ENCODE data around the gene SNCG.
"Not testable (repeated sequence)": the region's sequence is repeated elsewhere in the genome, so short reads cannot be mapped to it uniquely, and the experiment has no call there.

Gene SNCG

DNA sequence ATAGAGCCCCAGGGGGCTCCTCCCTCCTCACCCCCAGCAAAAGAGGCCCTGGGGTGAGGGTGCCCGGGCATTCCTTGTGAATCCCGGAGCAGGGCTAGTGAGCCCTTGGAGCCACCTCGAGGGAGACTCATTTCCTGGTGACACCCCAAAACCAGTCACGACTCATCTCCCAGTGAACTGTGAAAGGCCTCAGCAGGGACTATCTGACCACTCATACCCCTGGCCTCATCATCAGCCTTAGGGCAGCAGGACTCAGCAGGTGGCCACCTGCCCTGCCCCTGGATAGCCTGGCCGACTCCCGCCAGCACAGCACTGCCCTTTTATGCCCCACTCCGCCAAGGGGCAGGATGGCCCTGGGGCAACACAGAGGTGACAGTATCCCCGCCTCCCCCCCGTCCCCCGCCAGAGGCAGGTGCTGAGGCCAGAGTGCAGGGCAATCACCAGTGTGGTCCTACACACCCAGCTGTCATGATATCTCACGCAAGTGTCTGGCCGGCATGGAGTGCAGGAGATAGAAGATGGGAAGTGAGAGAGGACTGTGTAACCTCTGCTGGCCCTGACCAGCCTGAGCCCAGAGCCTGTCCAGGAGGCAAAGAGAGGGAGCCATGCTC is 3.2 kb downstream of the SNCG start:
- DNase-seq = no peak

DNA sequence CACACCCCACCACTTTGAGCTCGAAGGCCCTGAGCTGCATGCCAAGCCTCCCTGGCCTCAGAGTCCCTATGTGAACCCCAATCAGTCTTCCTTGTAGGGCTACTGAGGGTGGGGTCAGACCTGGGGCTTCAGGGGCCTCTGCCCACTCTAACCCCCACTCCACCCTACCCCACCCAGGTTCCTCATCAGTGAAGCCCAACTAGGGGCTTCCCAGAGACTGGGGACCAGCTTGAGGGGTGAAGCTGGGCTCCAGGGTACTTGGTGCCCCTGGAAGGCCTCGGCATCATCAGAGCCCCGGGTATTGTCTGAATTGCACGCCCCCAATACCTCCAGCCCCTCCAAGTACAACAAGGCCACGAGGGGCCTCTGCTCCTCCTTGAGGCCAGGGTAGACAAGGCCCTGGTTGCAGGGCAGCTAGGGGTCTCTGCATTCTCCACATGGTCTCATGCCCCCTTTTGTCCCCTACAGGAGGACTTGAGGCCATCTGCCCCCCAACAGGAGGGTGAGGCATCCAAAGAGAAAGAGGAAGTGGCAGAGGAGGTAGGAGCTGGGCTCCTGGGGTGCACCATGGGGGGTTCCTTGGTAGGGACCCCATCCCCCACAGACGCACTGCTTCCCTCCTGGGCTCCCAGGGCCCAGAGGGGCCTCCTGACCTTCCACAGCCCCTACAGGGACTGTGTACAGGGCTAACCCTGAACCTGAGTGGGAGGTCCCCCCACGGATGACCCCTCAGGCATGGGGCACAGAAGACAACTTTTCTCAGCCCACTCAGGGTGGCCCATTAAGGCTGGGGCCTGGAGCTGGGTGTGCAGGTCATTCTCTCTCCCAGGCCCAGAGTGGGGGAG is 4.0 kb downstream of the SNCG start:
- no peak for DNase-seq

DNA sequence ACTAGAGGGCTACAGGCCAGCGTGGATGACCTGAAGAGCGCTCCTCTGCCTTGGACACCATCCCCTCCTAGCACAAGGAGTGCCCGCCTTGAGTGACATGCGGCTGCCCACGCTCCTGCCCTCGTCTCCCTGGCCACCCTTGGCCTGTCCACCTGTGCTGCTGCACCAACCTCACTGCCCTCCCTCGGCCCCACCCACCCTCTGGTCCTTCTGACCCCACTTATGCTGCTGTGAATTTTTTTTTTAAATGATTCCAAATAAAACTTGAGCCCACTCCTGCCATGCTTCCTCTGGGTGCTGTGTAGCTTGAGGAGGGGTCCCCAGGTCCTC is 4.5 kb downstream of the SNCG start:
- no peak for DNase-seq

DNA sequence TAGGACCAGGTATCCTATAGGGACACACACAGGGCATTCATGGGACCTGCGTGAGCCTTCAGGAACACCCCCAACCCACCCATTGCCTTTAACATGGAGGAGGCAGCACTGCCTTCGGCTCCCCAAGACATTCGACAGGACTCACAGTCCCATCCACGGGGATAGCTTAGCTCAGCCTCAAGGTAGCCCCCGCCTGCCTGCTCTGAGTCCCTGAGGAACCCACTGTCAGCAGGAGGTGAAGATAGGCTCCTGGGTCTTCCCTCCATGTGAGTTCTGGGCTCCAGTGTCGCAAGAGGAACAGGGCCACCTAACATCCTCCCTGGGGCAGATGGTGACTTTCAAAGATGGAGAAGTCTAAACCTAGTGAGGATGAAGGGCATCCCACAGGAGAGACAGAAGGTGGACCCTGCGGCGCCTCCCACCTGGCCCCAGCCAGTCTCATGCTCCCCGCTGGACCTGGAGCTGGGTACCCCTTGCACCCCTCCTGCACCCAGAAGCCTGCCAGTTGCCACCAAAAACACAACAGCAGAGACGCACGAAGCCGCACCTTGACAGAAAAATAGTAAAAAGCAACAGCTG is 5.0 kb downstream of the SNCG start:
- DNase-seq = no peak

DNA sequence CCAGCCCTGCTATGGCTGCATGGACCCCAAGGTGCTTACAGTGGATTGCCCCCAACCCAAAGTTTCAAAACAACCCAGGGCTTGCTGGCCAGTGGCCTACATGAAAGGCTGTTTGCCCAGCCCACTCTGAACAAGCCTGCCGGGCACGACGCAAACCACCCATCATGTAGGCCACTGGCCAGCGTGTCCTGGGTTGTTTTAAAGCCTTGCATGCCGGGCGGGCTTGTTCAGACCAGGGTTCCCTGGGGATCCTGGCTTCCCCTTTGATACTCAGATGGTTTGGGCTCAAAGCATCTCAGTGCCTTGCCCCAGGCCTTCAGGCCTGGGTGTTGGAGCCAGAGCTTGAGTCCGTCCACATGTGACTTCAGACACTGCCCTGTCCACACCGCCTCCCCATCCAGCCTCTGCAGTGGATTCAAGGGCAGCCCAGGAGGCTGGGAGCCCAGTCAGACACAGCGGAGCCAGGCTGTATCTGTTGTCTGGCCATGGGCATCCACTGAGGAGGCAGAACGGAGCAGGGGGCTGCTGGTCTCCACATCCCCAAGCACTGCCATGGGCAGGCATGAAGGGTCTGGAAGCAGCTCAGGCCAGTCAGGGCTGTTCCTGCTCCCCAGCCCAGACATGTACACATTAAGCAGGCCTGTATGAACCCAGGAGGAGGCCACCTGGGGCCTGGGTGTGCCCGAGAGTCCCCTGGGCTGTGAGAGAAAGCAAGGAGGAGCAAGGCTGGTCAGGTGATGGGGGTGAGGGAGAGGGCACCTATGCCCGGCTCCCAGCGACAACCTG is 5.9 kb downstream of the SNCG start:
- no peak for DNase-seq

DNA sequence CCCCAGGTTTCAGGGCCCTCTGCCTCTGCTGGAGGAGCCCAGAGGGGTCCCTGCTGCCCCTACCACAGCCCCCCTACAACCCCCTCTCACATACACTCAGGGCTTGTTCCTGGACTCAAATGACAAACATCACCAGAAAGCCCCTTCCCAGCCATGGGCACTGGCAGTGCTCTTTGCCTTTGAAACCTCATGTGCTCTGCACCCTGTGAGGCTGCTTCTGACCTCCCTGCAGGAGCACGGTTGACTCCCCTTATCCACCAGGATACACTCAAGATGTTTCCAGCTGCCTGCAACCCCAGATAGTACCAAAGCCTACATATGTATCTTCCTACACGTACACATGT is 6.4 kb downstream of the SNCG start:
- no peak for DNase-seq

DNA sequence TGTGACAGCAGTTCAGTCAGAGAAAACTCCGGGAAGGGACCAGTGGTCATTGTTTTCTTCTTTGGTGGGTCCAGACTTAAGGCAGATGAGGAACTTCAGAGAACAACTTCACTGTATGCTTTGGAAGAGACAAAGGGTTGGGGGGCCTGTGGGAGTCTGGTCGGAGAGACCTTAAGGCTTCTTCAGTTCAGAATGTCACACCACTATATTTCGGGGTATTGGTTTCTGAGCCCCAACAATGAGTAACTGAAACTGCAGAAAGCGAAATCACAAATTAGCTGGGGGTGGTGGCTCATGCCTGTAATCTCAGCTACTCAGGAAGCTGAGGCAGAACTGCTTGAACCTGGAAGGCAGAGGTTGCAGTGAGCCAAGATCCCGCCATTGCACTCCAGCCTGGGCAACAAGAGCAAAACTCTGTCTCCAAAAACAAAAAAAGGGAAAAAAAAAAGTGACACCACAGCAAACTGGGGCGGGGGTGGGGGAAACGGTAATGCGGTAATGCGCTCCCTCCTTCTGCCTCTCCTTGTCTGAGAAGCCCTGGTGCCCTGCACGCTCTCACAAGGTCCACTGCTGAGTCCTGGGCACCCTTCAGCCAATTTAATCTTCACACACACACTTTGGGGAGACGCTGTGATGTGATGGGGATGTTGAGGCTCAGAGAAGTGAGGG is 7.7 kb downstream of the SNCG start:
- DNase-seq = no peak

DNA sequence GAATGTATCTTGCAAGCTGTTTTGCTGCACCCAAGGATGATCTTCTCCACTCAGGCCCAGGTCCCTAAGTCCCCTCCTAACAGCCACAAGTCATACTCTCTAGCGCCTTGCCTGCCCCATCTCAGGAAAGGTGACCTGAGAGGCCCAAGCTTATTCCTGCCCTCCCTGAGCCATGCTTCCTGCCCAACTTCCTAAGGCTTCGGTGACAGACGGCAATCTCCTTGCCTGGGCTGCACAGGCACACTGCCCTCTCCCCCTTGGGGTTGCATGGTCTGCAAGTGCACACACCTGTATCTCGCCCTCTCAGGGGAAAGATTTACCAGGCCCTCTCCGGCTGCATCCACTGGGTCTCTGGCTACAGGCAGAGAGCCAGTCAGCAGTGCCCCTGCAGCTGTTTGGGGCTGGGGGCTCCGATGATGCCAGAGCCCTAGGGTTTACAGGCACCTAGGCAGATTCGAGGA is 9.1 kb downstream of the SNCG start:
- no peak for DNase-seq

DNA sequence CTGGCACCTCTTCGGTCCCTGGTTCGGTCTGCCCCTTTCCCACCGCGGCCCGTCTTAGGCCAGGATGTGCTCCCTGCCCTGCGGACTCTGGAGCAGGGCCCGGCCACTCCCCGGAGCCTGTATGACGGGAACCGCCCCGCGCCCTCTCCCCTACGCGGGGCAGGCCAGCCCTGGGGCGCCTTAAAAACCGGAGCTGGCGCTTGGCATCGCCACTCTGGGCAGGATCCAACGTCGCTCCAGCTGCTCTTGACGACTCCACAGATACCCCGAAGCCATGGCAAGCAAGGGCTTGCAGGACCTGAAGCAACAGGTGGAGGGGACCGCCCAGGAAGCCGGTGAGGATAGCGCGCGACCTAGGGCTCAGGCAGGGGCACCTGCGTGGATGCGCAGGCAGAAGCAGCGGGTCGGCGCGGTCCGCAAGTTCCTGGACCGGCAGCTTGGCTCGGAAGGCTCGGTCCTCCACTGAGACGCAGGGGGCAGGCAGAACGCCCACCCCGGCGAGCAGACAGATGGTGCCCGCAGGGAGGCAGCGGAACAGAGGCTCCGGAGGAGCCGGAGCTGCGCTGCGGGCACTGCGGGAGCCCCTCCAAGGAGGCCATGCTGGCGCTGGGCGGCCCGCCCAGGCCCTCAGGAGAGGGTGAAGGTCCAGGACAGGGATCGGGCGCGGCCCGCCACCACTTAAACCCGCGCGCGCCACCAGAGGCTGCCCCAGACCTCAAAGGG is 10.0 kb downstream of the SNCG start, which contains the start of gene ADIRF:
Gene ADIRF, plus strand, starts transcription at position 212 of the 723 bp plus-strand sequence. Its CDS starts 63 bp downstream, at position 275.
- DNase-seq = no peak

DNA sequence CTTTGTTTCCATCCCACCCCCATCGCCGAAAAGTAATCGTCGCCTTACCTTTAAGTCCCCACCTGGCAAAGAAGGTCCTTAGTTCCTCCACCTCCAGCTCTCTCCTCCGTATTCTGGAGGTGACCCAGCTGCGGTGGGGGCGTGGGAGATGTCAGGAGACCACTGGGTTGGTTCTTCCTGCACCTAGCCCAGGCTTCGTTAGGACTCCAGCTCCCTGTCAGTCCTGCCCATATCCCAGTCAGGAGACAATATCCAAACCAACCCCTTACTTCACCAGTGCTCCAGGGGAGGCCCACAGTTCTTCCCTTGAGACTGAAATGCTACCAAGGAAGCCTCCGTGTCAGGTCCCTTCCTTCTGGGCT is 10.6 kb downstream of the SNCG start:
- DNase-seq = no peak

DNA sequence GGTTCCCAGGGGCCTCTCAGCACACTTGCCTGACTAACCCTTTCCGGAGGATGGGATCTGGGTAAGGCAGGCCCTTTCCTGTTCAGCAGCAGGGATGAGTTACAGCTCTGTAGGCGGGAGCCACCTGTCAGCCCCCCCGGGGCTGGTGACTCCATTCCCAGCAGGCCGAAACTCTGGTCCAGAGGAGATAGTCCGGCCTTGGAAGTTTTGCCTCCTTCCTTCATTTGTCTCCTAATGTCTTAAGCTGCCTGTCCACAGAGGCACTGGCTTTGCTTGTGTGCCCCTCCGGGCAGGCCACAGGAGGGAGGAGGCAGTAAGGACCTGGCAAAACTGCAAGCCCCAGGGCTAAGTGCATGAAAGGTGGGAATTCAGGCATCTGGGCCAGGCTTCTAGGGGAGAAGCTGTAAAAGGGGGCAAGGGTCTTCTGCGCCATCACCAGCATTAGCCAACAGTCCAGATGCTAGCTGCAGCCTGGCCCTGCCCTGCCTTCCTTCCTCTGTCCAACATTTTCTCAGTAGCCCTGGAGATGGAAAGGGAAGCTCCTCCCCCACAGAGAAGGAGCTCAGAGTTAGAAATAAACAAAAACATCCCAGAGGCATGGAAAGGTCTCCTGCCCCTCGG is 11.1 kb downstream of the SNCG start:
- no peak for DNase-seq

DNA sequence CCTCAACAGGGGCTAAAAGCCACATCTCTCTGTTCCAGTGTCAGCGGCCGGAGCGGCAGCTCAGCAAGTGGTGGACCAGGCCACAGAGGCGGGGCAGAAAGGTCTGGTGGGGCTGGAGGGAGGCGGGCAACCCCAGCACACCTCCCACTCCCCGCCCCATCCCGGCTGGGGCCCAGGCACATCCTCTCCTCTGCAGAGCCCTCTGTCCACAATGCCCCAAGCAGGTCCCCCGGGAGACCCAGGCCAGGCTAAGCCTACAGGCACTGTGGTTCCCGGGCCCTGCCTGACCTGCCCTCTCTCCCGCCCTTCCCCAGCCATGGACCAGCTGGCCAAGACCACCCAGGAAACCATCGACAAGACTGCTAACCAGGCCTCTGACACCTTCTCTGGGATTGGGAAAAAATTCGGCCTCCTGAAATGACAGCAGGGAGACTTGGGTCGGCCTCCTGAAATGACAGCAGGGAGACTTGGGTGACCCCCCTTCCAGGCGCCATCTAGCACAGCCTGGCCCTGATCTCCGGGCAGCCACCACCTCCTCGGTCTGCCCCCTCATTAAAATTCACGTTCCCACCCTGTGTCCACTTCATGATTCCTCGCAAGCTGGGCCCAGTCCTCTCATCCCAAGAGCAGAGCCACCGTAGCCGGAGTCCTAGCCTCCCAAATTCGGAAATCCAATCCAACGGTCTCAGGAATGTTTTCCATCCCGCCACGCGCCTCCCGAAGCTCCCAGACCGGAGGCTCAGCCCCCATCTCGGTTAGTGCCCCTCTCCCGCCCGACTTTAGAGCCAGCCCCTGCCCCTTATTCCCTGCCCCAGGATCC is 12.0 kb downstream of the SNCG start:
- DNase-seq = no peak

DNA sequence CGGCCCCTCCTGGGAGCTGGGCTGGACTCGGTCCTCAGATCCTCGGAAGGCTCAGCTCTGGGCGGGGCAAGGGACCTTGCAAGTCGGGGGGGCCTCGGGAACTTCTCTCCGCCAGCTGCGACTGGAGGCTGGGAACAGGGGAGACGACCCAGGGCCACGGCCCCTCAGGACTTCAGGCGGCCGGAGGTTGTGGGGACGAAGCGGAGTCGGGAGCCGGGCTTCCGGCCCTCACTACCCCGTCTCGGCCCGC is 12.5 kb downstream of the SNCG start:
- no peak for DNase-seq

DNA sequence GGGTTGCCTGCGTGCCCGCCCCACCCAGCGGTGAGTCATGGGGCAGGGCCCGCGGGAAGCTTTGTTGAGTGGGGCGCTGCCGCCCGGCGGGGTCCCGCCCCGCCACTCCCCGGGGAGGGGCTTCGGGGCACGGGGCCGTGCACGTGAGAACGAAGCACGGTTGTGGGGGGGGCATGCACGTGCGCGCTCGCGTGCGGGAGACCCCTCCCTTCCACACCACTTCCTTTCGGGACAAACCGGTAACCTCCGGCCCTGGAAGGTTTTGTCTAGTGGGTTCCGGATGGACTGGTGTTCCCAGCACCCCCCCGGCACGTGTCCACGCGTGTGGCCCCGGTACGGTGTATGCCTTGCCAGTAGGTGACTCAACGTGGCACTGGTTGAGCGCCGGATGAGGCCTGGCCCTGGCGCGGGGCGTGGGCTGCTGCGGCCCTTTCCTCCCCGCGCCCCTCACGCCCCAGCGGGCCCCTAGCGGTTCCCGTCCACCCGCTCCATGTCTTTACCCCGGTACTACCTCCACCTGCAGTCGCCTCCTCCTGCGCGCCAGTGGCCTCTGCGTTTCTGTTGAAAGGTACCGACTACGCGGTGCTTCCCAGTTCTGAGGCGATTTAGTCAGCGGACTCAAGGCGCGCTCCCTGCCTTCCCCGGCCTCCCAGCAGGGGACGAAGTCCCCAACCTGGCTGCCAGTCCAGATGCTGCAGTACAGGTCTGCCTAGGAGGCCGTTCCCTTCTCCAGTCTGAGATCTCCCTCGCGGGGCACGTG is 13.0 kb downstream of the SNCG start:
- DNase-seq = no peak

DNA sequence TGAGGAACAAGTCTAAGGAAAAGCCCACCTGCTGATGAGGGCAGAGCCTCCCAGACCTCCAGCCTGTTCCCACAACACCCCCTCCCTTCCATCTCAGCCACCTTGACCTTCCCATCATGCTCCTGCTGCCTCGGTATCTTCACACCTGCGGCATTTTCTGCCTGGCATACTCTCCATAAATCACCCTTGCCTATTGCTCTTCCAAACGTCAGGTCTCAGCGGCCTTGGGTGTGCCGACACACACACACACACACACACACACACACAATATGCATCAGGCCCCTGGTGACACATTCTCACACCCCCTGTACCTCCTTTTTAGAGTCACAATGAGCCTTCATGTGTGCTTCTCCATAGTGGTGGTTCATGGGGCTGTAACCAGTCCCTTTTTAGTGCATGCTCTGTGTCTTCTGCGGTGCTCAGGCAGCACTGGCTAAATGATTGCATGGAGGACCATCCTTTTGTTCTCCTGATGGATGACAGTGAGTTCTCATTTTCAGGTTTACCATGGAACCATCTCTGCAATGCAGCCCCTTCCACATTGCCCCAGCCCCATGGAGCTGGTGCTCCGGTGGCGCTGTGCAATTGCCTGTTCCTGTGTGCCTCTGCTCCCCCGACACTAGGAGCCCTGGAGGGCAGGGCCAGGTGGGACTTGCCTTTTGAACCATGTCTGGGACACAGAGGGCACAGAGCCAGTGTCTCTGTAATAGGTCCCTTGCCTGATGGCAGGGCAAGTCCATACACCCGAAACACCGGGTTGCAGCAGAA is 14.4 kb downstream of the SNCG start:
- DNase-seq = no peak

DNA sequence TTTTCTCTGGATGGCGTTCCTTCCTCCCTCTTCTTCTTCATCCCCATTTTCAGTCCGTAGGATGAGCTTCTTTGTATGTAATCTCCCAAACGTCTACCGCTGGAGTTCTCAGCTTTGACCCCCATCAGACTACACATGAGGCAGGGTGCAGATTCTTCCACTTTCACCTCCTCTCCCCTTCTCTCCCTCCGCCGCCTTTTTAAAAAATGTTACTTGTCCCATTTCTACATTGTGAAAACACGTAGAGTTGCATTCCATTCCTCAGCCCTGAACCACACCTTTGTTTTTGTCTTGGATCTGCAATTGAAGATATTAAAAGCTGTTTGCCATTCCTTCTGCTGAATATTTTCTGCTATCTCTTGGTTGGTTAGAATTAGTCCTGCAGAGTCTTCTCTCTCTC is 16.1 kb downstream of the SNCG start:
- DNase-seq = no peak

DNA sequence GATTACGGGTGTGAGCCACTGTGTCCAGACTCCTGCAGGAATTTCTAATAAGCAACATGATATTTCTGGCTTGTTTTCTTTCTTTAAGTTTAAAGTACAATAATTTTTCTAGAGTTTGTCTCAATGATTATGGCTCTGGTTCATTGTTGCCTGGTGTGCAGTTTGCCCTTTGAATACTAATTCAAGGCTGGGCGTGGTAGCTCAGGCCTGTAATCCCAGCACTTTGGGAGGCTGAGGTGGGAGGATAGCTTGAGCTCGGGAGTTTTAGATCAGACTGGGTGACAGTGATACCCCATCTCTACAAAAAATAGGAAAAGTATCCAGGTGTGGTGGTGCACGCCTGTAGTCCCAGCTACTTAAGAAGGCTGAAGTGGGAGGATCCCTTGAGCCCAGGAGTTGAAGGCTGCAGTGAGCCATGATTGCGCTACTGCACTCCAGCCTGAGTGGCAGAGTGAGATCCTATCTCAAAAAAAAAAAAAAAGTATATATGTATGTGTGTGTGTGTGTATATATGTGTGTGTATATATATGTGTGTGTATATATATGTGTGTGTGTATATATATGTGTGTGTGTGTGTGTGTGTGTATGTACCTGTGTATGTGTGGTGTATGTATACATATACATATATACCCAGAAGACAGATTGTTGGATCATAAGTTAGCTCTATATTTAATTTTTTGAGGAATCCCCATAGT is 18.1 kb downstream of the SNCG start:
- DNase-seq = no peak

DNA sequence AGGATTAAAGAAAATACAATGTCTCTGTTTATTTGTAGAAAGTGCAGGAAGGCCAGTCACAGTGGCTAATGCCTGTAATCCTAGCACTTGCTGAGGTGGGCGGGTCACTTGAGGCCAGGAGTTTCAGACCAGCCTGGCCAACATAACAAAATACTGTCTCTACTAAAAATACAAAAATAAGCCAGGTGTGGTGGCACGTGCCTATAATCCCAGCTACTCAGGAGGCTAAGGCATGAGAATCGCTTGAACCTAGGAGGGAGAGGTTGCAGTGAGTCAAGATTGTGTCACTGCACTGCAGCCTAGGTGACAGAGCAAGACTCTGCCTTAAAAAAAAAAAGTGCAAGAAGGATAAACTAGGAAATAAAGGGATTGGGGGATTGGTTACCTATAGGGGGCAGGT is 20.1 kb downstream of the SNCG start:
- DNase-seq = not testable (repeated sequence)

DNA sequence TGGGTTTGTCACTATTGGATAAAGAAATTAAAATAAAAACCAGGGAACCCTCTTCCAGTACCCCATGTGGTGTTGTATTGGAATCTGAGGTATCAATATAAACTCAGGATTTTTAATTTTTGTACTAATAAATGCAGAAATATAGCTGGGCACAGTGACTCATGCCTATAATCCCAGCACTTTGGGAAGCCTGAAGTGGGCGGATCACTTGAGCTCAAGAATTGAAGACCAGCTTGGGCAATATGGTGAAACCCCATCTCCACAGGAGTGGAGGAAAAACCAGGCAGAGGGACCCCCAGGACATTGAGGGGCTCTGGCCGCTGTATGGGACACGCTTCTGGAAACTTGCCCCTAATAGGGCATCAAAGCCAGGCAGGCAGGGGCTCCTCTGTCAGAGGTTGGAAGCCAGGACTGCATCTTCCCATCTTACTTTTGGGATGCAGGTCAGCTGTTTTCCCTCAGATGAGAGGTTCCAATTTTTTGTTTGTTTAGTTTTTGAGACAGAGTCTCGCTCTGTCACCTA is 21.0 kb downstream of the SNCG start:
- no peak for DNase-seq

Data from NCI-H1092 treated with DMSO at 0.1 percent for 48 hours (cell line).